ENCODE results near the gene VWA5B1. TPM values are rescaled to one million over a fixed set of nuclear protein-coding genes. Genes with fewer than 3 reads are reported as not detected.

VWA5B1 gene
- total RNA-seq, 2 donors from 2014 or later, result 0.44 TPM; not detected in 1

- Mint-ChIP-seq H3K4me3 (no peak overlapping the region), H3K27me3 (ENCODE audit: insufficient read depth) (peaks cover 63% of the 10 kb centered on the region), H3K36me3 (ENCODE audit: low read depth) (no peaks in the 10 kb centered on the region), H3K27ac (peak overlapping the region; percentile 11), H3K4me1 (peaks cover 30% of the 10 kb centered on the region), H3K9me3 (peaks cover 9% of the 10 kb centered on the region)
- TF ChIP-seq CTCF (conservative IDR thresholded peaks at IDR 0.05), result no peak
- no peak for DNase-seq
- peaks cover 8% of the 10 kb centered on the region for H3K9me3 ChIP-seq (ENCODE audit: control insufficient read depth, low read length)
- H3K9ac ChIP-seq (ENCODE audit: extremely low read depth, low read length, poor library complexity, severe bottlenecking), result no peak overlapping the region
- 85% methylated on average over 2 of the region's 2 CpGs; no CpG with 5 or more reads in 1 of the 2 experiments for WGBS, 2 experiments (ENCODE audit: insufficient coverage in 1 of 2, insufficient read length in 1 of 2)
- H3K4me1 ChIP-seq (ENCODE audit: control insufficient read depth, insufficient read depth, low read length), result peaks cover 16% of the 10 kb centered on the region
- H3K27ac ChIP-seq (ENCODE audit: low read depth, low read length), result peak overlapping the region; percentile 56
- peaks cover 52% of the 10 kb centered on the region for H3K27me3 ChIP-seq (ENCODE audit: control insufficient read depth, insufficient read depth, low read length, poor library complexity, severe bottlenecking)
- H3K4me3 ChIP-seq (ENCODE audit: low read length), result no peak overlapping the region
- H3K36me3 ChIP-seq (ENCODE audit: control insufficient read depth, insufficient read depth, low read length), result no peaks in the 10 kb centered on the region
Measured at GRCh38 chr1:20281801-20282200, 8.9 kb upstream of the VWA5B1 start.

- Histone ChIP-seq H3K27ac (ENCODE audit: low read depth, low read length) (peak overlapping the region; percentile 56), H3K27me3 (ENCODE audit: control insufficient read depth, insufficient read depth, low read length, poor library complexity, severe bottlenecking) (peaks cover 59% of the 10 kb centered on the region), H3K4me3 (ENCODE audit: low read length) (no peak overlapping the region), H3K9ac (ENCODE audit: extremely low read depth, low read length, poor library complexity, severe bottlenecking) (no peak overlapping the region), H3K4me1 (ENCODE audit: control insufficient read depth, insufficient read depth, low read length) (peaks cover 16% of the 10 kb centered on the region), H3K9me3 (ENCODE audit: control insufficient read depth, low read length) (peaks cover 8% of the 10 kb centered on the region), H3K36me3 (ENCODE audit: control insufficient read depth, insufficient read depth, low read length) (no peaks in the 10 kb centered on the region)
- WGBS, 2 experiments (ENCODE audit: insufficient coverage in 1 of 2, insufficient read length in 1 of 2), result 83 to 84% methylated on average over 5 of the region's 5 CpGs
- H3K36me3 Mint-ChIP-seq (ENCODE audit: low read depth), result no peaks in the 10 kb centered on the region
- H3K27ac Mint-ChIP-seq, result no peak overlapping the region
- peaks cover 9% of the 10 kb centered on the region for H3K9me3 Mint-ChIP-seq
- H3K27me3 Mint-ChIP-seq (ENCODE audit: insufficient read depth), result peaks cover 63% of the 10 kb centered on the region
- TF ChIP-seq CTCF (conservative IDR thresholded peaks at IDR 0.05), result no peak
- DNase-seq, result no peak
- H3K4me1 Mint-ChIP-seq, result peaks cover 30% of the 10 kb centered on the region
- no peak overlapping the region for H3K4me3 Mint-ChIP-seq
Measured at GRCh38 chr1:20282533-20282932, 8.1 kb upstream of the VWA5B1 start.

GRCh38 chr1:20284046-20284445 lies 6.6 kb upstream of the VWA5B1 start:
- DNase-seq, result no peak
- Mint-ChIP-seq H3K27me3 (ENCODE audit: insufficient read depth) (peaks cover 73% of the 10 kb centered on the region), H3K9me3 (peaks cover 9% of the 10 kb centered on the region), H3K4me1 (peaks cover 19% of the 10 kb centered on the region), H3K4me3 (no peak overlapping the region), H3K36me3 (ENCODE audit: low read depth) (no peaks in the 10 kb centered on the region), H3K27ac (no peak overlapping the region)
- Histone ChIP-seq H3K4me1 (ENCODE audit: control insufficient read depth, insufficient read depth, low read length) (peaks cover 13% of the 10 kb centered on the region), H3K27me3 (ENCODE audit: control insufficient read depth, insufficient read depth, low read length, poor library complexity, severe bottlenecking) (peaks cover 74% of the 10 kb centered on the region), H3K4me3 (ENCODE audit: low read length) (no peak overlapping the region), H3K9me3 (ENCODE audit: control insufficient read depth, low read length) (peaks cover 8% of the 10 kb centered on the region), H3K36me3 (ENCODE audit: control insufficient read depth, insufficient read depth, low read length) (no peaks in the 10 kb centered on the region), H3K9ac (ENCODE audit: extremely low read depth, low read length, poor library complexity, severe bottlenecking) (no peak overlapping the region), H3K27ac (ENCODE audit: low read depth, low read length) (no peak overlapping the region)
- 85 to 92% methylated on average over 2 of the region's 2 CpGs for WGBS, 2 experiments (ENCODE audit: insufficient coverage in 1 of 2, insufficient read length in 1 of 2)
- no peak for TF ChIP-seq CTCF (conservative IDR thresholded peaks at IDR 0.05)
